ENCODE results near the gene ERBIN. TPM values are rescaled to one million over a fixed set of nuclear protein-coding genes. Genes with fewer than 3 reads are reported as not detected.

ERBIN gene
- total and polyA plus RNA-seq, 2 experiments from 2014 or later: 15.6 to 26.4 TPM

DNA sequence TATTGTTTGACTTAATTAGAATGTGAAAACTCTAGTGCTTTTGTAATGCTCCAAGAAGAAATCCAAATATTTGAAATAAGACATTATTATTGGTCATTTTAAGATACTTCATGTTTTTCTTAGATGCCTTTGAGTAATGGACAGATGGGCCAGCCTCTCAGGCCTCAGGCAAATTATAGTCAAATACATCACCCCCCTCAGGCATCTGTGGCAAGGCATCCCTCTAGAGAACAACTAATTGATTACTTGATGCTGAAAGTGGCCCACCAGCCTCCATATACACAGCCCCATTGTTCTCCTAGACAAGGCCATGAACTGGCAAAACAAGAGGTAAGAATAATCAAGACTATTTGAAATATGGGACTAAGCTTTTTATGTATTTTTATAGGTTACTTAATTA, 148.5 kb downstream of the ERBIN start:
- H3K9me2 ChIP-seq (ENCODE audit: insufficient read depth): no peaks in the 10 kb centered on the region
- H3K36me3 ChIP-seq (ENCODE audit: insufficient read depth): no peaks in the 10 kb centered on the region
- no peaks in the 10 kb centered on the region for H4K20me1 ChIP-seq (replicated peaks; ENCODE audit: insufficient read depth)
- H2AFZ ChIP-seq: no peak overlapping the region
- H3K27ac Mint-ChIP-seq: no peak overlapping the region
- TF ChIP-seq JUNB (IDR thresholded peaks at IDR 0.05; ENCODE audit: unreplicated experiment) (no peak), ZNF114 (CRISPR knock-in tag; IDR thresholded peaks at IDR 0.05) (no peak), EZH2phosphoT487 (IDR thresholded peaks at IDR 0.05; ENCODE audit: unreplicated experiment) (no peak), NANOG (IDR thresholded peaks at IDR 0.05; ENCODE audit: borderline replicate concordance) (no peak), EZH2 (IDR thresholded peaks at IDR 0.05; ENCODE audit: low read depth, unreplicated experiment) (no peak), ZNF462 (CRISPR knock-in tag; IDR thresholded peaks at IDR 0.05) (no peak), CREB1 (CRISPR knock-in tag; IDR thresholded peaks at IDR 0.05; ENCODE audit: low read depth) (no peak), ZNF331 (CRISPR knock-in tag; IDR thresholded peaks at IDR 0.05; ENCODE audit: low read depth) (no peak), POLR2AphosphoS5 (IDR thresholded peaks at IDR 0.05; ENCODE audit: low read depth) (no peak), STAT1 (IDR thresholded peaks at IDR 0.05; ENCODE audit: unreplicated experiment) (no peak)
- TF ChIP-seq, protein P1, sequence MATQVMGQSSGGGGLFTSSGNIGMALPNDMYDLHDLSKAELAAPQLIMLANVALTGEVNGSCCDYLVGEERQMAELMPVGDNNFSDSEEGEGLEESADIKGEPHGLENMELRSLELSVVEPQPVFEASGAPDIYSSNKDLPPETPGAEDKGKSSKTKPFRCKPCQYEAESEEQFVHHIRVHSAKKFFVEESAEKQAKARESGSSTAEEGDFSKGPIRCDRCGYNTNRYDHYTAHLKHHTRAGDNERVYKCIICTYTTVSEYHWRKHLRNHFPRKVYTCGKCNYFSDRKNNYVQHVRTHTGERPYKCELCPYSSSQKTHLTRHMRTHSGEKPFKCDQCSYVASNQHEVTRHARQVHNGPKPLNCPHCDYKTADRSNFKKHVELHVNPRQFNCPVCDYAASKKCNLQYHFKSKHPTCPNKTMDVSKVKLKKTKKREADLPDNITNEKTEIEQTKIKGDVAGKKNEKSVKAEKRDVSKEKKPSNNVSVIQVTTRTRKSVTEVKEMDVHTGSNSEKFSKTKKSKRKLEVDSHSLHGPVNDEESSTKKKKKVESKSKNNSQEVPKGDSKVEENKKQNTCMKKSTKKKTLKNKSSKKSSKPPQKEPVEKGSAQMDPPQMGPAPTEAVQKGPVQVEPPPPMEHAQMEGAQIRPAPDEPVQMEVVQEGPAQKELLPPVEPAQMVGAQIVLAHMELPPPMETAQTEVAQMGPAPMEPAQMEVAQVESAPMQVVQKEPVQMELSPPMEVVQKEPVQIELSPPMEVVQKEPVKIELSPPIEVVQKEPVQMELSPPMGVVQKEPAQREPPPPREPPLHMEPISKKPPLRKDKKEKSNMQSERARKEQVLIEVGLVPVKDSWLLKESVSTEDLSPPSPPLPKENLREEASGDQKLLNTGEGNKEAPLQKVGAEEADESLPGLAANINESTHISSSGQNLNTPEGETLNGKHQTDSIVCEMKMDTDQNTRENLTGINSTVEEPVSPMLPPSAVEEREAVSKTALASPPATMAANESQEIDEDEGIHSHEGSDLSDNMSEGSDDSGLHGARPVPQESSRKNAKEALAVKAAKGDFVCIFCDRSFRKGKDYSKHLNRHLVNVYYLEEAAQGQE (IDR thresholded peaks at IDR 0.05; ENCODE audit: unreplicated experiment): no peak
- TF ChIP-seq, protein P2, sequence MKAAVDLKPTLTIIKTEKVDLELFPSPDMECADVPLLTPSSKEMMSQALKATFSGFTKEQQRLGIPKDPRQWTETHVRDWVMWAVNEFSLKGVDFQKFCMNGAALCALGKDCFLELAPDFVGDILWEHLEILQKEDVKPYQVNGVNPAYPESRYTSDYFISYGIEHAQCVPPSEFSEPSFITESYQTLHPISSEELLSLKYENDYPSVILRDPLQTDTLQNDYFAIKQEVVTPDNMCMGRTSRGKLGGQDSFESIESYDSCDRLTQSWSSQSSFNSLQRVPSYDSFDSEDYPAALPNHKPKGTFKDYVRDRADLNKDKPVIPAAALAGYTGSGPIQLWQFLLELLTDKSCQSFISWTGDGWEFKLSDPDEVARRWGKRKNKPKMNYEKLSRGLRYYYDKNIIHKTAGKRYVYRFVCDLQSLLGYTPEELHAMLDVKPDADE (IDR thresholded peaks at IDR 0.05): no peak
- TF ChIP-seq, protein P3, sequence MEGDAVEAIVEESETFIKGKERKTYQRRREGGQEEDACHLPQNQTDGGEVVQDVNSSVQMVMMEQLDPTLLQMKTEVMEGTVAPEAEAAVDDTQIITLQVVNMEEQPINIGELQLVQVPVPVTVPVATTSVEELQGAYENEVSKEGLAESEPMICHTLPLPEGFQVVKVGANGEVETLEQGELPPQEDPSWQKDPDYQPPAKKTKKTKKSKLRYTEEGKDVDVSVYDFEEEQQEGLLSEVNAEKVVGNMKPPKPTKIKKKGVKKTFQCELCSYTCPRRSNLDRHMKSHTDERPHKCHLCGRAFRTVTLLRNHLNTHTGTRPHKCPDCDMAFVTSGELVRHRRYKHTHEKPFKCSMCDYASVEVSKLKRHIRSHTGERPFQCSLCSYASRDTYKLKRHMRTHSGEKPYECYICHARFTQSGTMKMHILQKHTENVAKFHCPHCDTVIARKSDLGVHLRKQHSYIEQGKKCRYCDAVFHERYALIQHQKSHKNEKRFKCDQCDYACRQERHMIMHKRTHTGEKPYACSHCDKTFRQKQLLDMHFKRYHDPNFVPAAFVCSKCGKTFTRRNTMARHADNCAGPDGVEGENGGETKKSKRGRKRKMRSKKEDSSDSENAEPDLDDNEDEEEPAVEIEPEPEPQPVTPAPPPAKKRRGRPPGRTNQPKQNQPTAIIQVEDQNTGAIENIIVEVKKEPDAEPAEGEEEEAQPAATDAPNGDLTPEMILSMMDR (conservative IDR thresholded peaks at IDR 0.05; ENCODE audit: low read depth in 2 of 2): no peak
- peaks cover 14% of the 10 kb centered on the region for H3K36me3 Mint-ChIP-seq (ENCODE audit: low read depth)
- H3K27me3 Mint-ChIP-seq (ENCODE audit: insufficient read depth, low read depth, poor library complexity): no peaks in the 10 kb centered on the region
- H3K27me3 ChIP-seq (ENCODE audit: insufficient read depth): no peaks in the 10 kb centered on the region
- H3K4me1 ChIP-seq (ENCODE audit: insufficient read depth): no peaks in the 10 kb centered on the region
- no peak overlapping the region for H3K4me3 ChIP-seq
- no peak overlapping the region for H3K27ac ChIP-seq (ENCODE audit: low read depth)
- no peaks in the 10 kb centered on the region for H3K4me1 Mint-ChIP-seq
- ATAC-seq: no peak
- no peaks in the 10 kb centered on the region for H3K9me3 Mint-ChIP-seq
- H3F3A ChIP-seq (replicated peaks; ENCODE audit: low read depth): no peaks in the 10 kb centered on the region
- no peak overlapping the region for H3K4me2 ChIP-seq
- H3K79me2 ChIP-seq (replicated peaks; ENCODE audit: insufficient read depth): no peaks in the 10 kb centered on the region
- DNase-seq (ENCODE audit: low spot score): no peak
- H3K4me3 Mint-ChIP-seq: no peak overlapping the region
